ENCODE results near the gene SCFD2.
"Not testable (repeated sequence)": the region's sequence is repeated elsewhere in the genome, so short reads cannot be mapped to it uniquely, and the experiment has no call there.

Gene SCFD2

GRCh38 chr4:53267026-53267425 is 98.8 kb downstream of the SCFD2 start:
- in situ Hi-C loops (cut with HindIII; ENCODE audit: low sequenced_read_pairs): no loop called here

GRCh38 chr4:53255986-53256385 is 109.9 kb downstream of the SCFD2 start:
- in situ Hi-C loops (cut with HindIII; ENCODE audit: low sequenced_read_pairs); H3K4me3 ChIP-seq (ENCODE audit: low read depth, low read length); DNase-seq (ENCODE audit: low read depth): not testable (repeated sequence)

More at GRCh38 chr4:53267026-53267425, 98.8 kb downstream of the SCFD2 start:
- no peak overlapping the region for H3K4me3 ChIP-seq (ENCODE audit: low read depth, low read length)
- no peak for DNase-seq (ENCODE audit: low read depth)
- TF ChIP-seq, protein P1, sequence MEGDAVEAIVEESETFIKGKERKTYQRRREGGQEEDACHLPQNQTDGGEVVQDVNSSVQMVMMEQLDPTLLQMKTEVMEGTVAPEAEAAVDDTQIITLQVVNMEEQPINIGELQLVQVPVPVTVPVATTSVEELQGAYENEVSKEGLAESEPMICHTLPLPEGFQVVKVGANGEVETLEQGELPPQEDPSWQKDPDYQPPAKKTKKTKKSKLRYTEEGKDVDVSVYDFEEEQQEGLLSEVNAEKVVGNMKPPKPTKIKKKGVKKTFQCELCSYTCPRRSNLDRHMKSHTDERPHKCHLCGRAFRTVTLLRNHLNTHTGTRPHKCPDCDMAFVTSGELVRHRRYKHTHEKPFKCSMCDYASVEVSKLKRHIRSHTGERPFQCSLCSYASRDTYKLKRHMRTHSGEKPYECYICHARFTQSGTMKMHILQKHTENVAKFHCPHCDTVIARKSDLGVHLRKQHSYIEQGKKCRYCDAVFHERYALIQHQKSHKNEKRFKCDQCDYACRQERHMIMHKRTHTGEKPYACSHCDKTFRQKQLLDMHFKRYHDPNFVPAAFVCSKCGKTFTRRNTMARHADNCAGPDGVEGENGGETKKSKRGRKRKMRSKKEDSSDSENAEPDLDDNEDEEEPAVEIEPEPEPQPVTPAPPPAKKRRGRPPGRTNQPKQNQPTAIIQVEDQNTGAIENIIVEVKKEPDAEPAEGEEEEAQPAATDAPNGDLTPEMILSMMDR (IDR thresholded peaks at IDR 0.05; ENCODE audit: low read depth, low read length, missing control alignments): no peak

GRCh38 chr4:53240573-53240972 is 125.3 kb downstream of the SCFD2 start:
- DNase-seq (ENCODE audit: low read depth): no peak
- TF ChIP-seq, protein P1 (IDR thresholded peaks at IDR 0.05; ENCODE audit: low read depth, low read length, missing control alignments): no peak
- in situ Hi-C loops (cut with HindIII; ENCODE audit: low sequenced_read_pairs): no loop called here
- H3K4me3 ChIP-seq (ENCODE audit: low read depth, low read length): no peak overlapping the region

DNA sequence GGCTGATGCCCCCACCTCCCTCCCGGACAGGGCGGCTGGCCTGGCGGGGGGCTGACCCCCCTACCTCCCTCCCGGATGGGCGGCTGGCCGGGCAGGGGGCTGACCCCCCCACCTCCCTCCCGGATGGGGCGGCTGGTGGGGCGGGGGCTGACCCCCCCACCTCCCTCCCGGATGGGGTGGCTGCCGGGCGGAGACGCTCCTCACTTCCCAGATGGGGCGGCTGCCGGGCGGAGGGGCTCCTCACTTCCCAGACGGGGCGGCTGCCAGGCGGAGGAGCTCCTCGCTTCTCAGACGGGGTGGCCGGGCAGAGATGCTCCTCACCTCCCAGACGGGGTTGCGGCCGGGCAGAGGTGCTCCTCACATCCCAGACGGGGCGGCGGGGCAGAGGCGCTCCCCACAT is 127.5 kb downstream of the SCFD2 start:
- H3K4me3 ChIP-seq (ENCODE audit: low read depth, low read length); DNase-seq (ENCODE audit: low read depth); in situ Hi-C loops (cut with HindIII; ENCODE audit: low sequenced_read_pairs): not testable (repeated sequence)

GRCh38 chr4:53237811-53238210 is 128.1 kb downstream of the SCFD2 start:
- in situ Hi-C loops (cut with HindIII; ENCODE audit: low sequenced_read_pairs); H3K4me3 ChIP-seq (ENCODE audit: low read depth, low read length); DNase-seq (ENCODE audit: low read depth): not testable (repeated sequence)

DNA sequence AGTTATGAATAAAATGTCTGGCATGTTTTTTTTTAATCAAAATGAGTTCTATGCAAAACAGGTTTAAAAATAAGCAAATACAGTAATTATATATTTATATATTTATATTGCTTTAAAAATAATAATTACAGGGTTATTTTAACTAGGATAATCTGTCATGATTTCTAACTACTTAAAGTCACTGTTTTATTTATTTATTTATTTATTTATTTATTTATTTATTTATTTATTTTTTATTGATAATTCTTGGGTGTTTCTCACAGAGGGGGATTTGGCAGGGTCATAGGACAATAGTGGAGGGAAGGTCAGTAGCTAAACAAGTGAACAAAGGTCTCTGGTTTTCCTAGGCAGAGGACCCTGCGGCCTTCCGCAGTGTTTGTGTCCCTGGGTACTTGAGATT is 129.2 kb downstream of the SCFD2 start:
- DNase-seq (ENCODE audit: low read depth); in situ Hi-C loops (cut with HindIII; ENCODE audit: low sequenced_read_pairs); H3K4me3 ChIP-seq (ENCODE audit: low read depth, low read length): not testable (repeated sequence)

- no peak overlapping the region for H3K4me3 ChIP-seq (ENCODE audit: low read depth, low read length)
- TF ChIP-seq, protein P1 (IDR thresholded peaks at IDR 0.05; ENCODE audit: low read depth, low read length, missing control alignments): no peak
- DNase-seq (ENCODE audit: low read depth): no peak
- in situ Hi-C loops (cut with HindIII; ENCODE audit: low sequenced_read_pairs): no loop called here
These were observed 130.3 kb downstream of the SCFD2 start for GRCh38 chr4:53235547-53235946.

- TF ChIP-seq, protein P1 (IDR thresholded peaks at IDR 0.05; ENCODE audit: low read depth, low read length, missing control alignments): no peak
- DNase-seq (ENCODE audit: low read depth): no peak
- in situ Hi-C loops (cut with HindIII; ENCODE audit: low sequenced_read_pairs): no loop called here
- no peak overlapping the region for H3K4me3 ChIP-seq (ENCODE audit: low read depth, low read length)
These were observed 131.2 kb downstream of the SCFD2 start for GRCh38 chr4:53234669-53235068.

DNA sequence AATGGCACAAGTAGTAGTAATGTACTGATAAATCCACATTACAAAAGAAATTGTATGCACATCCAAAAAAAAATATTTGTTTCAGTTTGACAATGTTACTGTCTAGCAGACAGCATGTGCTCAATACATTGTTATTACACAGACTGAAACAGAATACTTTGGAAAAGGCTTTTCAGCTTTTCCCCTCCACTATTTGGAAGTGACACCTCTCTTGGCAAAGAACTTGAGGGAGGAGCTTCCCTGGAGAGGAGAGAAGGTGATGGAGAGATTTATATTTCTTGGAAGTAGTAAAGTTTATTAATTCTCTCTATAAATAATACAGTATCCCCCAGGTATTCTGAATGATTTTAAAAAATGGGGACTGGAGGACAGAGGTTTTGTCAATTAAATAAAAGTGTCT is 131.8 kb downstream of the SCFD2 start:
- TF ChIP-seq, protein P1 (IDR thresholded peaks at IDR 0.05; ENCODE audit: low read depth, low read length, missing control alignments): no peak
- no peak for DNase-seq (ENCODE audit: low read depth)

More for the DNA sequence above, 131.8 kb downstream of the SCFD2 start:
- in situ Hi-C loops (cut with HindIII; ENCODE audit: low sequenced_read_pairs): no loop called here
- no peak overlapping the region for H3K4me3 ChIP-seq (ENCODE audit: low read depth, low read length)
